ENCODE measurements around the gene IL1RAP. TPM values are rescaled to one million over a fixed set of nuclear protein-coding genes. Genes with fewer than 3 reads are reported as not detected.

The IL1RAP gene
- total RNA-seq, 1 donor from 2014 or later = 15.0 TPM

DNA sequence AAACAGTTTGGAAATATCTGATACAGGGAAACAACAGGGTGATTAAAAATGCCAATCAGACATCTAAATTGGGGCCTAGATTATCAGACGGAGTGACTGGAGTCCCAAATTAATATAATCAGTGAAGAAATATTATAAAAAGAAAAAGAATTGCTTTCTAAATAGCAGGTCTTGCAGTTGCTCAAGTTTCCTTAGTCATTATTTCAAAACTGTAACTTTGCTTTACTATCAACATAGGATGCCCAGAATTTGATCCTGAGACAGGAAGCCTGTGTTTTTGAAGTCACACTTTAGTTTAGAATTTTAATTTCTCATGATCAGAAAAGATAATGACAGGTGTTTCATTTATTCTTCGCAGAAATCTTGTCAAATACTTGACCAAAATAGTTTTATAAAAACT is 105.9 kb downstream of the IL1RAP start:
- no peaks in the 10 kb centered on the region for H3K27me3 Mint-ChIP-seq (ENCODE audit: low read depth)
- H3K4me3 Mint-ChIP-seq = no peak overlapping the region
- H3K4me1 Mint-ChIP-seq = peaks cover 21% of the 10 kb centered on the region
- H3K27ac Mint-ChIP-seq = no peak overlapping the region
- no peaks in the 10 kb centered on the region for H3K9me3 Mint-ChIP-seq
- DNase-seq (ENCODE audit: low spot score in 2 of 2, unreplicated experiment in 2 of 2) = no peak
- TF ChIP-seq, protein P1, sequence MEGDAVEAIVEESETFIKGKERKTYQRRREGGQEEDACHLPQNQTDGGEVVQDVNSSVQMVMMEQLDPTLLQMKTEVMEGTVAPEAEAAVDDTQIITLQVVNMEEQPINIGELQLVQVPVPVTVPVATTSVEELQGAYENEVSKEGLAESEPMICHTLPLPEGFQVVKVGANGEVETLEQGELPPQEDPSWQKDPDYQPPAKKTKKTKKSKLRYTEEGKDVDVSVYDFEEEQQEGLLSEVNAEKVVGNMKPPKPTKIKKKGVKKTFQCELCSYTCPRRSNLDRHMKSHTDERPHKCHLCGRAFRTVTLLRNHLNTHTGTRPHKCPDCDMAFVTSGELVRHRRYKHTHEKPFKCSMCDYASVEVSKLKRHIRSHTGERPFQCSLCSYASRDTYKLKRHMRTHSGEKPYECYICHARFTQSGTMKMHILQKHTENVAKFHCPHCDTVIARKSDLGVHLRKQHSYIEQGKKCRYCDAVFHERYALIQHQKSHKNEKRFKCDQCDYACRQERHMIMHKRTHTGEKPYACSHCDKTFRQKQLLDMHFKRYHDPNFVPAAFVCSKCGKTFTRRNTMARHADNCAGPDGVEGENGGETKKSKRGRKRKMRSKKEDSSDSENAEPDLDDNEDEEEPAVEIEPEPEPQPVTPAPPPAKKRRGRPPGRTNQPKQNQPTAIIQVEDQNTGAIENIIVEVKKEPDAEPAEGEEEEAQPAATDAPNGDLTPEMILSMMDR (IDR thresholded peaks at IDR 0.05; ENCODE audit: unreplicated experiment) = no peak
- H3K36me3 Mint-ChIP-seq = peaks cover 10% of the 10 kb centered on the region

DNA sequence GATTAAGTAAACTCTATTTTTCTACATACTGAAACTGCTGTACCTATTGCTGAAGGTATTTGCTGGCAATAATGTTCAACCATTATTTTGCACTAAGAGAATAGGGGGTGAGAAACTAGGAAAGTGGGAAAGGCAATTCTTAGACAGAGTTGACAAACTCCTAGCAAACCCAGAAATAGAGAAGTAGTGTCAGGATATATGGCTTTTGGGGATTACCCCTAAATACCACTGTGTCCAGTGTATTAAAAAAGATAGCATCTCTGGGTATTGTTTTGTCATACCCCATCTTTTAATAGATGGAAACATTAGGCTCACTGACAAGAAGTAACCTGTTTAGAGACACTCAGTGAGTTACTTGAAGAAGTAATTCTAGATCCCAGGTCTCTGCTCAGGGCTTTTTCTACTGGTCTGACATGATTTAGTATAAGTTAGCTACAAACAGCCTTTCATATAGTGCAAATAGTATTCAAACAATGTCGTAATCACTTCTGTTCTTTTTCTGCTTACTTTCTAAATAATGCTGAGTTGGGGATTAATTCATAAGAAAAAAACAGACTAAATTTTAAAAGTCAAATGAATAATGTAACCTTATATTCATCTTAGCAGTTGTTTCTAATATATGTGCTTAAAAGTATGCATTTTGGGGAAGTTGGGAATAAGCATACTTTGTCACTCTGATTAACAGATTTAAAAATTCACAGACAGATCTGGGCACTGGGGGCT is 107.2 kb downstream of the IL1RAP start:
- Mint-ChIP-seq H3K4me3 (no peak overlapping the region), H3K27ac (no peak overlapping the region), H3K4me1 (peaks cover 18% of the 10 kb centered on the region), H3K27me3 (ENCODE audit: low read depth) (no peaks in the 10 kb centered on the region), H3K9me3 (no peaks in the 10 kb centered on the region), H3K36me3 (peaks cover 10% of the 10 kb centered on the region)
- TF ChIP-seq, protein P1 (IDR thresholded peaks at IDR 0.05; ENCODE audit: unreplicated experiment) = no peak
- no peak for DNase-seq (ENCODE audit: low spot score in 2 of 2, unreplicated experiment in 2 of 2)

DNA sequence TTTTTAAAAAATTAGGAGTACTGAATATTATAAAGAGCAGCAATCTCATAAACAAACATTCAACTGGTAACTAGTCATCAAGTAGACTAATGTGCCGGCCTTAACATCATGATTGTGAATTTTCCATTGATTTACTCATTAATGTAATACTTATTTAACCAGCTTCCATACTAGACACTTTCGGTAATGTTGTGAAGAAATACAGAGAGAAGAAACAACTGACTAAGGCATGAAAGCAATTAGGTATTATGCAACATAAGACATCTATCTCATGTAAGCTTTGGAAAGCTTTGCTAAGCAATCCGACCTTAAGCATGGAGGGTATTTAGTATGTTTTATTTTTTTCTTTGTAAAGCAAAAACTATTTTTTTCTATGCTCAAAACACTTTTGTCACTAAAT is 108.0 kb downstream of the IL1RAP start:
- DNase-seq (ENCODE audit: low spot score in 2 of 2, unreplicated experiment in 2 of 2) = no peak
- no peak overlapping the region for H3K4me3 Mint-ChIP-seq

DNA sequence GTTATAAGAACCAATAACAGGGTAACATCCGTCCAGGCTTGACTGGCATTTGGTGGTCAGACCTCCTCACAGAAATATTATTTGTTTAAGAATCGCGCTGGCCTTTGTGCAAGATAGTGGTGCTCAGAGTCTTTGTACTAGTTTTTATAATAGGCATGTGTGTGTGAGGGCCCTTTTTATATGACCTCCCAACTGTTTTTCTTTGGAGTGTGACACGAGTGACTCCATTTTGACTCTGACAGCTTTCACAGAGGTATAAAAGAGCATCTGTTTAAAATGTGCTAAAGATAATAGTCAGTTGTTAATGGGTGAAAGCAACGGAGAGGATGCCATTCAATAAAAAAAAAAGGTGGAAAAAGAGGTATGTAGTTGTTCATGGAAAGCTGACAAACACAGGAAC is 110.4 kb downstream of the IL1RAP start:
- H3K27ac Mint-ChIP-seq = no peak overlapping the region
- TF ChIP-seq, protein P1 (IDR thresholded peaks at IDR 0.05; ENCODE audit: unreplicated experiment) = no peak
- H3K36me3 Mint-ChIP-seq = peaks cover 10% of the 10 kb centered on the region
- H3K9me3 Mint-ChIP-seq = no peaks in the 10 kb centered on the region
- H3K4me1 Mint-ChIP-seq = peaks cover 6% of the 10 kb centered on the region
- no peak overlapping the region for H3K4me3 Mint-ChIP-seq
- no peak for DNase-seq (ENCODE audit: low spot score in 2 of 2, unreplicated experiment in 2 of 2)
- H3K27me3 Mint-ChIP-seq (ENCODE audit: low read depth) = no peaks in the 10 kb centered on the region

More for the DNA sequence above, 108.0 kb downstream of the IL1RAP start:
- H3K36me3 Mint-ChIP-seq = peaks cover 10% of the 10 kb centered on the region
- TF ChIP-seq, protein P1 (IDR thresholded peaks at IDR 0.05; ENCODE audit: unreplicated experiment) = no peak
- H3K27me3 Mint-ChIP-seq (ENCODE audit: low read depth) = no peaks in the 10 kb centered on the region
- peaks cover 18% of the 10 kb centered on the region for H3K4me1 Mint-ChIP-seq
- no peaks in the 10 kb centered on the region for H3K9me3 Mint-ChIP-seq
- H3K27ac Mint-ChIP-seq = no peak overlapping the region

DNA sequence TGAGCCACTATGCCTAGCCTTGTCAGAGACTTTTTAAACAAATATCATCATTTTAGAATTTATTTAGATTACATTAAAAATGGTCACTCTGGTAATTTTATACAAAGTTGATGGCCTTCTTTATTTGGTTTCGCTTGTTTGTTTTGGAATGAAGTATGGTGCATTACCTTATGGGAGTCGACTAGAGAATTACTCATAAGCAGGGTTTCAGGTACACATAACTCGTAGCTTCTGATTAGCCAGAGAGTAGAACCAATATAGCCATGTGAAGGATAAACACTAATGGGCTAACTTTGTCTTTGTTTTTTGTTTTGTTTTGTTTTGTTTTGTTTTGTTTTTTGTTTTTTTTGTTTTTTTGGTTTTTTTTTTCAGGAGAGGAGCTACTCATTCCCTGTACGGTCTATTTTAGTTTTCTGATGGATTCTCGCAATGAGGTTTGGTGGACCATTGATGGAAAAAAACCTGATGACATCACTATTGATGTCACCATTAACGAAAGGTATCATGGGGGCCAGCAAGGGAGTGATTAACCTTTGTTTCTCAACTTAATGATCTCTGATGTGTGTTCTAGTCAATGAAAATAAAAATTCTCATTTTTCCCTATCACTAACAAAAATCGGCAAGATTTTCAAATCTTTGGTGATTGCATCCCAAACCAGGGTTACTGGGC is 113.2 kb downstream of the IL1RAP start:
- Mint-ChIP-seq H3K27ac (no peak overlapping the region), H3K4me1 (no peaks in the 10 kb centered on the region), H3K4me3 (no peak overlapping the region), H3K9me3 (no peaks in the 10 kb centered on the region), H3K27me3 (ENCODE audit: low read depth) (no peaks in the 10 kb centered on the region), H3K36me3 (peaks cover 10% of the 10 kb centered on the region)
- no peak for DNase-seq (ENCODE audit: low spot score in 2 of 2, unreplicated experiment in 2 of 2)
- TF ChIP-seq, protein P1 (IDR thresholded peaks at IDR 0.05; ENCODE audit: unreplicated experiment) = no peak

Data from mesothelial cell of epicardium (in vitro differentiated cells).